ENCODE measurements around the gene SPSB4.

DNA sequence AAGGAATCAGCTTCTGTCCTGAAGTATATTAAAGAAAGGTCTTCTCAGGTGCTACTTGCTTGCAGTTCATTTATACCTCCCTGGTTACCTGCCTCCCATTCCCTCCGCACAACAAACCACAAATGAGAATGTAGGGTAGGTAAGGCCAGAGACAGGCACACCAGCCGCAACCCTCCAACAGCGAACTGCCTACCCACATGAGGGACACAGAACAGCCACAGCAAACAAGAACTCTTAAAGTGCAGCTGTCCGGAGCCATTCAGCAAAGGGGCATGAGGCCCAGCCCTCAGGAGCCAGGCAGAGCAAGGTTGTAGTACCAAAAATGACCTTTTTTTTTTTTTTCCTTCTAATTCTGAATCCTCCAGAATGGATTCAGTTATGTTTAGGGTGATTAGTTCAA, 52.4 kb downstream of the SPSB4 start:
- TF ChIP-seq, protein P1, sequence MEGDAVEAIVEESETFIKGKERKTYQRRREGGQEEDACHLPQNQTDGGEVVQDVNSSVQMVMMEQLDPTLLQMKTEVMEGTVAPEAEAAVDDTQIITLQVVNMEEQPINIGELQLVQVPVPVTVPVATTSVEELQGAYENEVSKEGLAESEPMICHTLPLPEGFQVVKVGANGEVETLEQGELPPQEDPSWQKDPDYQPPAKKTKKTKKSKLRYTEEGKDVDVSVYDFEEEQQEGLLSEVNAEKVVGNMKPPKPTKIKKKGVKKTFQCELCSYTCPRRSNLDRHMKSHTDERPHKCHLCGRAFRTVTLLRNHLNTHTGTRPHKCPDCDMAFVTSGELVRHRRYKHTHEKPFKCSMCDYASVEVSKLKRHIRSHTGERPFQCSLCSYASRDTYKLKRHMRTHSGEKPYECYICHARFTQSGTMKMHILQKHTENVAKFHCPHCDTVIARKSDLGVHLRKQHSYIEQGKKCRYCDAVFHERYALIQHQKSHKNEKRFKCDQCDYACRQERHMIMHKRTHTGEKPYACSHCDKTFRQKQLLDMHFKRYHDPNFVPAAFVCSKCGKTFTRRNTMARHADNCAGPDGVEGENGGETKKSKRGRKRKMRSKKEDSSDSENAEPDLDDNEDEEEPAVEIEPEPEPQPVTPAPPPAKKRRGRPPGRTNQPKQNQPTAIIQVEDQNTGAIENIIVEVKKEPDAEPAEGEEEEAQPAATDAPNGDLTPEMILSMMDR (IDR thresholded peaks at IDR 0.05) = no peak
- TF ChIP-seq POLR2AphosphoS5 (IDR thresholded peaks at IDR 0.05; ENCODE audit: low read depth, low read length) (no peak), TCF7L2 (IDR thresholded peaks at IDR 0.05; ENCODE audit: low read depth, low read length) (no peak), SIN3A (IDR thresholded peaks at IDR 0.05; ENCODE audit: borderline replicate concordance, insufficient read depth, low read depth, low read length) (no peak)
- TF ChIP-seq, protein P2, sequence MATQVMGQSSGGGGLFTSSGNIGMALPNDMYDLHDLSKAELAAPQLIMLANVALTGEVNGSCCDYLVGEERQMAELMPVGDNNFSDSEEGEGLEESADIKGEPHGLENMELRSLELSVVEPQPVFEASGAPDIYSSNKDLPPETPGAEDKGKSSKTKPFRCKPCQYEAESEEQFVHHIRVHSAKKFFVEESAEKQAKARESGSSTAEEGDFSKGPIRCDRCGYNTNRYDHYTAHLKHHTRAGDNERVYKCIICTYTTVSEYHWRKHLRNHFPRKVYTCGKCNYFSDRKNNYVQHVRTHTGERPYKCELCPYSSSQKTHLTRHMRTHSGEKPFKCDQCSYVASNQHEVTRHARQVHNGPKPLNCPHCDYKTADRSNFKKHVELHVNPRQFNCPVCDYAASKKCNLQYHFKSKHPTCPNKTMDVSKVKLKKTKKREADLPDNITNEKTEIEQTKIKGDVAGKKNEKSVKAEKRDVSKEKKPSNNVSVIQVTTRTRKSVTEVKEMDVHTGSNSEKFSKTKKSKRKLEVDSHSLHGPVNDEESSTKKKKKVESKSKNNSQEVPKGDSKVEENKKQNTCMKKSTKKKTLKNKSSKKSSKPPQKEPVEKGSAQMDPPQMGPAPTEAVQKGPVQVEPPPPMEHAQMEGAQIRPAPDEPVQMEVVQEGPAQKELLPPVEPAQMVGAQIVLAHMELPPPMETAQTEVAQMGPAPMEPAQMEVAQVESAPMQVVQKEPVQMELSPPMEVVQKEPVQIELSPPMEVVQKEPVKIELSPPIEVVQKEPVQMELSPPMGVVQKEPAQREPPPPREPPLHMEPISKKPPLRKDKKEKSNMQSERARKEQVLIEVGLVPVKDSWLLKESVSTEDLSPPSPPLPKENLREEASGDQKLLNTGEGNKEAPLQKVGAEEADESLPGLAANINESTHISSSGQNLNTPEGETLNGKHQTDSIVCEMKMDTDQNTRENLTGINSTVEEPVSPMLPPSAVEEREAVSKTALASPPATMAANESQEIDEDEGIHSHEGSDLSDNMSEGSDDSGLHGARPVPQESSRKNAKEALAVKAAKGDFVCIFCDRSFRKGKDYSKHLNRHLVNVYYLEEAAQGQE (IDR thresholded peaks at IDR 0.05; ENCODE audit: insufficient read depth in 1 of 2, low read depth in 2 of 2, low read length in 1 of 2) = no peak
